ENCODE measurements around the gene ITGA5.

DNA sequence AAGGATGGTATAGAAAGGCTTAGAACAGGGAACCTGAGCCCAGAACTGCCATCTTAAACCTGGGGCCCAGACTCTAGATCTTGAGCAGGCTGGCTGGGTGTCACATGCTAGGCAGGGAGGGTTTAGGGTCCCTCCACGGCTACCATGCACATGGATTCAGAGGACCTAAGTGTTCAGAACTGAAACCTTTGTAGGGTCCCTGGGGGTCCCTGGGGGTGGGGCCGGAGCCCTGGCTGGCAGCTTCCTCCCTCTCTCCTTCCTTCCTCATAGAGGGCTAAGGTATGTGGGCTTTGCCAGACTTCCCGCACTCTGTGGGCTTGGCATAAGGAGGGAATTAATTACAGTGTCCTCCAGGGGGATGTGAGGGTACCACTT lies 29.9 kb downstream of the ITGA5 start:
- TF ChIP-seq, protein P1, sequence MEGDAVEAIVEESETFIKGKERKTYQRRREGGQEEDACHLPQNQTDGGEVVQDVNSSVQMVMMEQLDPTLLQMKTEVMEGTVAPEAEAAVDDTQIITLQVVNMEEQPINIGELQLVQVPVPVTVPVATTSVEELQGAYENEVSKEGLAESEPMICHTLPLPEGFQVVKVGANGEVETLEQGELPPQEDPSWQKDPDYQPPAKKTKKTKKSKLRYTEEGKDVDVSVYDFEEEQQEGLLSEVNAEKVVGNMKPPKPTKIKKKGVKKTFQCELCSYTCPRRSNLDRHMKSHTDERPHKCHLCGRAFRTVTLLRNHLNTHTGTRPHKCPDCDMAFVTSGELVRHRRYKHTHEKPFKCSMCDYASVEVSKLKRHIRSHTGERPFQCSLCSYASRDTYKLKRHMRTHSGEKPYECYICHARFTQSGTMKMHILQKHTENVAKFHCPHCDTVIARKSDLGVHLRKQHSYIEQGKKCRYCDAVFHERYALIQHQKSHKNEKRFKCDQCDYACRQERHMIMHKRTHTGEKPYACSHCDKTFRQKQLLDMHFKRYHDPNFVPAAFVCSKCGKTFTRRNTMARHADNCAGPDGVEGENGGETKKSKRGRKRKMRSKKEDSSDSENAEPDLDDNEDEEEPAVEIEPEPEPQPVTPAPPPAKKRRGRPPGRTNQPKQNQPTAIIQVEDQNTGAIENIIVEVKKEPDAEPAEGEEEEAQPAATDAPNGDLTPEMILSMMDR (IDR thresholded peaks at IDR 0.05; ENCODE audit: borderline replicate concordance, extremely low read depth, low read length, poor library complexity, severe bottlenecking), result no peak
- no peak for TF ChIP-seq EZH2 (IDR thresholded peaks at IDR 0.05; ENCODE audit: borderline replicate concordance, low read depth, low read length, severe bottlenecking)
